ENCODE data around the gene SDK1. TPM values are rescaled to one million over a fixed set of nuclear protein-coding genes. Genes with fewer than 3 reads are reported as not detected.

The SDK1 gene
- total RNA-seq, 1 donor from 2014 or later = 3.9 TPM

DNA sequence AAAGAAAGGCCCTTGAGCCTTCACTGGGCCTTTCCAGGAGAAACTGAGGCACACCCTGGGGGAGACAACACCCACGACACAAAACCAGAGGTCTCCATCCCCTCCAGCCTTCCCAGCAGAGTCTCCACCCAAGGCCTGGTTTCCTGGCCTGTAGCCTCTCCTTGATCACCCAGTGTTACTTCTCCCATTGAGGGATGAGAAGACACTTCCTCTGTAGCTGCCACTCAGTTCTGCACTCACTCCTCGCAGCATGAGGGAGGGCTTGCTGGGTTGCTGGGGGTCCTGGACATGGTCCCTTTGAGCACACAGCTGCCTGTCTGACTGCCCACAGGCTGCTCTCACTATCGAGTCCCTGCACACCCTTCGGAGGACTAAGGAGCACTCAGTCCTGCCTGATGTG, 943.0 kb downstream of the SDK1 start:
- H3K36me3 ChIP-seq (ENCODE audit: control insufficient read depth, insufficient read depth, low read length) = no peaks in the 10 kb centered on the region
- TF ChIP-seq, protein P1, sequence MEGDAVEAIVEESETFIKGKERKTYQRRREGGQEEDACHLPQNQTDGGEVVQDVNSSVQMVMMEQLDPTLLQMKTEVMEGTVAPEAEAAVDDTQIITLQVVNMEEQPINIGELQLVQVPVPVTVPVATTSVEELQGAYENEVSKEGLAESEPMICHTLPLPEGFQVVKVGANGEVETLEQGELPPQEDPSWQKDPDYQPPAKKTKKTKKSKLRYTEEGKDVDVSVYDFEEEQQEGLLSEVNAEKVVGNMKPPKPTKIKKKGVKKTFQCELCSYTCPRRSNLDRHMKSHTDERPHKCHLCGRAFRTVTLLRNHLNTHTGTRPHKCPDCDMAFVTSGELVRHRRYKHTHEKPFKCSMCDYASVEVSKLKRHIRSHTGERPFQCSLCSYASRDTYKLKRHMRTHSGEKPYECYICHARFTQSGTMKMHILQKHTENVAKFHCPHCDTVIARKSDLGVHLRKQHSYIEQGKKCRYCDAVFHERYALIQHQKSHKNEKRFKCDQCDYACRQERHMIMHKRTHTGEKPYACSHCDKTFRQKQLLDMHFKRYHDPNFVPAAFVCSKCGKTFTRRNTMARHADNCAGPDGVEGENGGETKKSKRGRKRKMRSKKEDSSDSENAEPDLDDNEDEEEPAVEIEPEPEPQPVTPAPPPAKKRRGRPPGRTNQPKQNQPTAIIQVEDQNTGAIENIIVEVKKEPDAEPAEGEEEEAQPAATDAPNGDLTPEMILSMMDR (IDR thresholded peaks at IDR 0.05; ENCODE audit: insufficient read depth, low read length, poor library complexity, severe bottlenecking) = no peak
- no peak for DNase-seq (ENCODE audit: low read depth)
- no peaks in the 10 kb centered on the region for H3K27me3 ChIP-seq (ENCODE audit: control insufficient read depth, insufficient read depth, low read length)
- H3K4me3 ChIP-seq (ENCODE audit: low read depth, low read length) = no peak overlapping the region

DNA sequence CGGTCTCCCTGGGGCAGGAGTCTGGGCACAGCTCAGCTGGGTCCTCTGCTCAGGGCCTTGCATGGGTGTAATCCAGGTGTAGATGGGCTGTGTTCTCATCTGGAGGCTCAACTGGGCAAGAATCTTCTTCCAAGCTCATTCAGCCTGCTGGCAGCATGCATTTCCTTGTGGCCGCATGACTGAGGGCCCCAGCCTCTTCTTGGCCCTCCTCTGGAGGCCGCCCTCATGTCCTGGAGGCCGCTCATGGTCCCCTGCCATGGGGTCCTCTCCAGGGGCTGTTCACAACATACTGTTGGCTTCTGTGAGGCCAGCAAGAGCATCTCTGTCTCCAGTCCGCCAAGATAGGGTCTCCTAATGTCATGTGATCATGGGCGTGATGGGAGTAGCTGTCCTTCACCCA, 943.6 kb downstream of the SDK1 start:
- DNase-seq (ENCODE audit: low read depth) = no peak
- H3K27me3 ChIP-seq (ENCODE audit: control insufficient read depth, insufficient read depth, low read length) = no peaks in the 10 kb centered on the region
- TF ChIP-seq, protein P1 (IDR thresholded peaks at IDR 0.05; ENCODE audit: insufficient read depth, low read length, poor library complexity, severe bottlenecking) = no peak
- H3K4me3 ChIP-seq (ENCODE audit: low read depth, low read length) = no peak overlapping the region
- H3K36me3 ChIP-seq (ENCODE audit: control insufficient read depth, insufficient read depth, low read length) = no peaks in the 10 kb centered on the region

DNA sequence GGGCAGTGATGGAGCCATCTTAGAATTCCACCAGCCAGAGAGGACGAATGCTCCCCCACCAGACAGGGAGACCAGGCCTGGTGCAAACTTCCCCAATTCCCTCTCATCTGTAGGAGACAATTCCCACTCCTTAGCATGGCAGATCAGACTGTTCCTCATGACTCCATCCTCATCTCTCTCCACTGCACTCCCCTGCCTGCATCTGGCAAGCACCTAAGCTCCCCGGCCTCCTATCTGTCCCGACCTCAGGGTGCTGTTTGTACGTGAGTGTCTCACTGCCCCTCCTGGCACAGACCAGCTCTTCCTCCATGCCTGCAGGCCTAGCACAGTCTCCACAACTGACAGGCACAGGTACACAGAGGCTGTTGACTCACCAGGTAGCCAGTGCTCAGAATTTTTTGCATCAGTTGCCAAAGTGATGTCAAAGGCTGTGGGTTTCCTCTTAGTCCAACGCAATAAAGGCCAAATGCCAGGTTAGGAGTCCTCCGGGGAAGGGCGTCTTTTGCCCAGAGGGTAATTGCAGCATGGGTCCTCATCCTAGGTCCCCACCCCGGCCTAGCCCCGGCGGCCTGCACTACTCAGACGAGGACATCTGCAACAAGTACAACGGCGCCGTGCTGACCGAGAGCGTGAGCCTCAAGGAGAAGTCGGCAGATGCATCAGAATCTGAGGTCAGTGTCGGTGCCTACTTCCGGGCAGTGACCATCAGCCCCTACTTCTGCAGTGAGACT, 944.2 kb downstream of the SDK1 start:
- no peaks in the 10 kb centered on the region for H3K27me3 ChIP-seq (ENCODE audit: control insufficient read depth, insufficient read depth, low read length)
- no peak overlapping the region for H3K4me3 ChIP-seq (ENCODE audit: low read depth, low read length)
- no peak for DNase-seq (ENCODE audit: low read depth)
- TF ChIP-seq, protein P1 (IDR thresholded peaks at IDR 0.05; ENCODE audit: insufficient read depth, low read length, poor library complexity, severe bottlenecking) = no peak
- H3K36me3 ChIP-seq (ENCODE audit: control insufficient read depth, insufficient read depth, low read length) = no peaks in the 10 kb centered on the region

DNA sequence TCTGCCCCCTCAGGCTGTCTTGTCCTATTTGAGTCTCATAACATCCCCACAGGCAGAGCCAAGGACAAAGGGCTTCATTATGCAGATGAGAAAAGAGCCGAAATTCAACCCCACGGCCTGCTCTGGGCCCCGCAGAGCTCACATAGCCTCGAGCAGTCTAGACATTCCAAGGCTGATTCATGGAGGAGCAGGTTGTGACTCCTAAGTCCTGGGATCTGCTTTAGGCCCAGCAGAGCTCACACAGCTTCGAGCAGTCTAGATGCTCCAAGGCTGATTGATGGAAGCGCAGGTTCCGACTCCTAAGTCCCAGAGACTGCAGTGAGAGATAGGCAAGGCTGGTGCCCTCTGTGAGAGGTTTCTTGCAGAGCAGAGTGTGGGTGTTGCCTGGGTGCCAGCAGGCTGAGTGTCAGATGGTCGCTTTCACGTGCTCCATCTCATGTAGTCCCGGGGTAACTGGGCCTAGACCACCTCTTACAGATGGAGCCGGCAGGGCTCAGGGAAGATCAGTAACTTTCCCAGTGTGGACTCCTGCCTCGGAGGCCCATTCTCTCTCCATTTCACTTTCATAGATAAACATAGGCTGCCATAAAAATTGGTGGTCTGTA, 944.9 kb downstream of the SDK1 start:
- DNase-seq (ENCODE audit: low read depth) = no peak
- Histone ChIP-seq H3K36me3 (ENCODE audit: control insufficient read depth, insufficient read depth, low read length) (no peaks in the 10 kb centered on the region), H3K27me3 (ENCODE audit: control insufficient read depth, insufficient read depth, low read length) (no peaks in the 10 kb centered on the region), H3K4me3 (ENCODE audit: low read depth, low read length) (no peak overlapping the region)
- TF ChIP-seq, protein P1 (IDR thresholded peaks at IDR 0.05; ENCODE audit: insufficient read depth, low read length, poor library complexity, severe bottlenecking) = no peak

DNA sequence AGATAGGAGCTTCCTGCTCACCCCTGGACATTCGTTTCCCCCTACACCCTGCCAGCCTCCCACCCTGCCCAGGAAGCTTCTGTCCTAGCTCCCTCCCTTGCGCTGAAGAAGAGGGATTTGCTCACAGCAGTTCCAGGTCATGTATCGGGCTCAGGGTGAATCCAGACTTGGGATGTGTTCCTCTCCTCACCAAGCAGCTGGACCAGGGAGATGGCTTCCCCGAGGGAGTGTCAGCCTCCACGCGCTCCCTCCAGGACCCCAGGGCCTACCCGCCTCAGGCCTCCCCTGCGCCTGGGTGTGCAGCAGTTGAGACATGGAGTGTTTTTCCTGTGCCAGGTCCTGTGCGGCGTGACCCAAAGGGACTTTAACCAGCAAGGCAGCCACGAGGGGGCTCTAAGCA, 945.5 kb downstream of the SDK1 start:
- DNase-seq (ENCODE audit: low read depth) = no peak
- H3K4me3 ChIP-seq (ENCODE audit: low read depth, low read length) = no peak overlapping the region
- H3K36me3 ChIP-seq (ENCODE audit: control insufficient read depth, insufficient read depth, low read length) = no peaks in the 10 kb centered on the region
- H3K27me3 ChIP-seq (ENCODE audit: control insufficient read depth, insufficient read depth, low read length) = no peaks in the 10 kb centered on the region
- TF ChIP-seq, protein P1 (IDR thresholded peaks at IDR 0.05; ENCODE audit: insufficient read depth, low read length, poor library complexity, severe bottlenecking) = no peak

Data from kidney epithelial cell (primary cell).